GM18499 (cell line): ENCODE measurements around the gene ZMYM3.
"Not testable (repeated sequence)": the region's sequence is repeated elsewhere in the genome, so short reads cannot be mapped to it uniquely, and the experiment has no call there.

Experiments
- ATAC-seq: cut with Tn5 transposase; IDR thresholded peaks from one replicate; pipeline ENCODE4 v1.9.1; 2021; ENCODE audit warnings: moderate number of reproducible peaks; ENCODE audit not compliant: insufficient read depth, unreplicated experiment

Gene ZMYM3

GRCh38 chrX:71254092-71254963 is at the start of gene ZMYM3:
TSS of gene ZMYM3 (minus strand) at chrX:71254140. CDS start at chrX:71253255, 885 bp downstream.
- ATAC-seq, result no peak

DNA sequence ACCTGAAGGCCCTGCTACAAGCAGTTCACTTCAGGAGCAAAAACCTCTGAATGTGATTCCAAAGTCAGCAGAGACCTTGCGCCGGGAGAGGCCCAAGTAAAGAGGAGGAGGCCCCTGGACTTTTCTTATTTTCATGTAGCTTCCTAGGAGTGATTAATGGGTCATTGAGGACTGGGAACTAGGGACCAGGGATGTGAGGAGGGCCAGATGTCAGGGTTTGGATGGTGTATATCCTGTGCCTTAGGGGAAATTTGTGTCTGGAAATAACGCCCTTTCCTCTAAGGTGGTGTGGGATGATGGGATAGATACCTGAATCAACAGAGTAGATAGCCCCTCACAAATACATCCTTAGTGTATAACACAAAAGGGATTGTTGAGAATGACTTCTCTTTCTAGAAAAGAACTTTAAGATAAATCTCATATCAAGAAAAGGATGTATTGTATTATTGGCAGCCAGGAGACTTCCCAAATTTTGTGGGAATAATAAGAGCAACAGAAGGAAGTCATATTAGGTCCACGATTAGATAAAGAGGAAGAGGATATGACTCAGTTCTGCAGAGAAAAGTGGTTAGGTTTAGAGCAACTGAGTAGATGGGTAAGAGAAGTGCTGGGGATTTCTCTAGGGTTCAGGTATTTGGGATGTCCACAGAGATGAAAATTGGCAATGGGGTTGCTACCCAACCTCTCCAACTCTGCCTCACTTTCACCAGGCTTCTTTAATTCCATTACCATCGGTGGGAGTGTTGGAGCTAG is 48.7 kb upstream of the ZMYM3 start:
- no peak for ATAC-seq

DNA sequence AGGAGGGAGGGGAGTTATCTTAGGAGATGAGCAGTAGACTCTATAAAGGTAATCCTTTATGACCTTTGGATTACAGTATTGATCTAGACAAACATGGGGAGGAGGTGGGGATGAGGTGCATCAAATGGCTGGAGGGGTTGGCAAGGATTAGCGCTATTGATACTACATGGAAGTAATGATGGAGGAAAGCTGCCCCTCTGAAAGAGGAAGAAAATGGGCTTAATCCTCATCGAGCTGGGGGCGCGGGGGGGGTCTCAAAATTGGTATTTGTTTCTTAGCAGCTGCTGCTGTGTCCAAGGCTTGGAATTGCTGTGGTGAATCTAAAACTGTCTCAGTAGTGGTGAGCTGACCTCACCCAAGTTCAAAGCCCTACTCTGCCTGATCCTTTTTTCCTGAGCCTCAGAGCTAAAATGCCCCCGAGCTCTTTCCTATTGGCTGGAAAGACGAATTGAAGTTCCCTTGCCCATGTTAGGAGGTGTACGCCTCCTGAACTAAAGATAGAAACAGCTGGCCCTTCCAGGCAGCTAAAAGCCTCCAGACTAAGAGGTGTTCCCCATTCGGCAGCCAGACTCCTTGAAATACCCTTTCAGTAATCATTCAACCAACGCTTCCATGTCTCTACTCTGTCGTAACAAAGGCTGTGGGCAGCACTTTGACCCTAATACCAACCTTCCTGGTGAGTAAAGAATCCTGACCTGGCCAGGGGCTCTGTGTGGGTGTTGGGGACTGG is 47.4 kb upstream of the ZMYM3 start, which contains the start of gene ITGB1BP2:
Gene ITGB1BP2, plus strand, starts transcription at position 556 of the 730 bp plus-strand sequence. Its CDS starts 57 bp downstream, at position 613.
- ATAC-seq, result no peak

- not testable (repeated sequence) for ATAC-seq
Observed at GRCh38 chrX:71300495-71300894, 46.6 kb upstream of the ZMYM3 start.

- ATAC-seq, result not testable (repeated sequence)
Observed at GRCh38 chrX:71300064-71300463, 46.1 kb upstream of the ZMYM3 start.

DNA sequence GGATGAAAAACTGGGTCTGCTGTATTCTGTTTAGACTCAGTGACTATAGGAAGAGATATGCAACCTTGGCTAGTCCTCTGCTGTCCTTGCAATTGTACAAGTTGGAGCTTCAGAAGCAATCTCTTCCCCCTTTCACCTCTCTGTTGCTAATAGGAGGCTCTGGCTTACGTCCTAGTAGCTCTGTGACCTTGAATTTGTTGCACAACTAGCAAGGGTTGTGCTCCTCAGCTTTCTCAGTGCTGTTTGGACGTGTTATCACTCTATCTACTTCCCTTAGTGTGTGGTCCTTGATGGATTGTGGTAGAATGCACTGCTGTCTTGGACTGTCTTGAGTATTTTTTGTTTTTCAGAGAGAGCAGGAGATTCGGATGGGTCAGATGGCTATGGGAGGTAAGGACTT is 44.2 kb upstream of the ZMYM3 start:
- ATAC-seq, result no peak

- ATAC-seq, result no peak
Observed at GRCh38 chrX:71296806-71297205, 42.9 kb upstream of the ZMYM3 start.

DNA sequence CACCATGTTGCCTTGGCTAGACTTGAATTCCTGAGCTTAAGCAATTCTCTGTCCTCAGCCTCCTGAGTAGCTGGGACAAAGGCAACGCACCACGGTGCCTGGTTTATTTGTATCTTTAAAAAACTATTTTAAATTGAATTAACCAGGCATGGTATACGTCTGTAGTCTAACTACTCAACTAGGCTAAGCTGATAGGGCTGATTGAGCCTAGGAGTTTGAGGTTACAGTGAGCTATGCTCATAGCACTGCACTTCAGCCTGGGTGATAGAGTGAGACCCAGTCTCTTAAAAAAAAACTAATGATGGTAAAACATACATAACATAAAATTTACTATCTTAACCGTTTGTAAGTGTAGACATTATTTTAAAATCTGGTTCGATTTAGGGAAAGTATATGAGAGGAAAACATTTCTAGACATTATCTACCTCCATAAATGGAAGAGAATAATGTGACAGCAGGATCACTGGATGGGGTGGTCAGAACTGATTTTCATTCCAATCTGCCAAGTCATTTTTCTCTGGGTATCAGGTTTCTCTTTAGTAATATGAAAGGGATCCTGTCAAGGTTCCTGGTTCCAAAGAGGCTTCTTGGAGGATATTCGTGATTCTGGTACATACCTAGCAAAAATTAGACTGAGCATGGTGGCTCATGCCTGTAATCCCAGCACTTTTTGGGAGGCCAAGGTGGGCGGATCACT is 38.9 kb upstream of the ZMYM3 start:
- ATAC-seq, result no peak

DNA sequence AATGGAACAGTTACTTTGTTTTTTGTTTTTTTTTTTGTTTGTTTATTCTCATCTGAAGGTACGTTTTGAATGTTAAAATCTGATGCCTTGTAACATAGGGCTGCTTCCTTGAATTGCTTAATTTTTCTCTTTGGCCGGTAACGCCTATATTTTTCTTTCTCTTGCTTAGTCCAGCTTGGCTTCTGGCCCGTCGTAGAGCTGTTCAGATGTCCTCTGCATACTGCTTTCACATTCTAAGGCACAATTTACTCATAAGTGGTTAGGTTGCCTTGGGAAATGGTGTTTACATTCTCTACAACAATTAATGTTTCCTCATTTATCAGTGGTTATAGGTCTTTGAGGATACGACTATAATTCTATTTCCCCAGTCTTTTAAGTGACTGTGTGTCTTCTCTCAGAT is 37.4 kb upstream of the ZMYM3 start:
- ATAC-seq, result no peak

- ATAC-seq, result no peak
Observed at GRCh38 chrX:71285929-71286328, 32.0 kb upstream of the ZMYM3 start.

- ATAC-seq, result peak; percentile 71
Observed at GRCh38 chrX:71283403-71284143, 29.6 kb upstream of the ZMYM3 start, which contains the start of gene NONO. TSS of gene NONO (plus strand) at chrX:71283635. CDS start at chrX:71290638, 7,003 bp downstream.

GRCh38 chrX:71282514-71283402 is 28.8 kb upstream of the ZMYM3 start:
- ATAC-seq, result peak; percentile 7

- ATAC-seq, result not testable (repeated sequence)
Observed at GRCh38 chrX:71281300-71281699, 27.4 kb upstream of the ZMYM3 start.

DNA sequence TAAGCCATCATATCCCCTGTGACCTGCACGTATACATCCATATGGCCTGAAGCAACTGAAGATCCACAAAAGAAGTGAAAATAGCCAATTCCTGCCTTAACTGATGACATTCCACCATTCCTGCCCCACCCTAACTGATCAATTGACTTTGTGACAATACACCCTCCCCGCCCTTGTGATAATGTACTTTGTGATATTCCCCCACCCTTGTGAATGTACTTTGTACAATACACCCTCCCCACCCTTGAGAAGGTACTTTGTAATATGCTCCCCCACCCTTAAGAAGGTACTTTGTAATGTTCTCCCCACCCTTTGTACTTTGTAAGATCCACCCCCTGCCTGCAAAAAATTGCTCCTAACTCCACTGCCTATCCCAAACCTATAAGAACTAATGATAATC is 18.4 kb upstream of the ZMYM3 start:
- not testable (repeated sequence) for ATAC-seq

DNA sequence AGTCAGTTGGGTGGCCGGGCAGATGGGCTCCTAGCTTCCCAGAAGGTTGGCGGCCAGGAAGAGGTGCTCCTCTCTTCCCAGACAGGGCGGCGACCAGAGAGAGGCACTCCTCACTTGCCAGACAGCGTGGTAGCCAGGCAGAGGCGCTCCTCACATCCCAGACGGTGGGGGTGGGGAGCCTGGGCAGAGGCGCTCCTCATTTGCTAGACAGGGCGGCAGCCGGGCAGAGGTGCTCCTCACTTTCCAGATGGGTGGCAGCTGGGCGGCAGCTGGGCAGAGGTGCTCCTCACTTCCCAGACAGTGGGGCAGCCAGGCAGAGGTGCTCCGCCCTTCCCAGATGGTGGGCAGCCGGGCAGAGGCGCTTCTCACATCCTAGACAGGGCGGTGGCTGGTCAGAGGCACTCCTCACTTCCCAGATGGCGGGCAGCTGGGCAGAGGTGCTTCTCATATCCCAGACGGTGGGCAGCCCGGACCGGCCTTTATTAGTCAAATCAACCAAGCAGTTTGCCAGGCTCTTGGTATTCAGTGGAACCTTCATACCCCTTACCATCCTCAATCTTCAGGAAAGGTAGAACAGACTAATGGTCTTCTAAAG is 16.0 kb upstream of the ZMYM3 start:
- ATAC-seq, result no peak

DNA sequence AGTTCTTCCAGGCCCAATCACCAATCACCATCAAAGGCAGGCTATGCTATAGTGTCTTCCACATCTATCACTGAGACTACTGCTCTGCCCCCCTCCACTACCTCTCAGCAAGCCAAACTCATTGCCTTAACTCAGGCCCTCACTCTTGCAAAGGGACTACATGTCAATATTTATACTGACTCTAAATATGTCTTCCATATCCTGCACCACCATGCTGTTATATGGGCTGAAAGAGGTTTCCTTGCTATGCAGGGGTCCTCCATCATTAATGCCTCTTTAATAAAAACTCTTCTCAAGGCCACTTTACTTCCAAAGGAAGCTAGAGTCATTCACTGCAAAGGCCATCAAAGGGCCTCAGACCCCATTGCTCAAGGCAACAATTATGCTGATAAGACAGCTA is 14.7 kb upstream of the ZMYM3 start:
- ATAC-seq, result not testable (repeated sequence)

- no peak for ATAC-seq
Observed at GRCh38 chrX:71256856-71257255, 2.9 kb upstream of the ZMYM3 start.

DNA sequence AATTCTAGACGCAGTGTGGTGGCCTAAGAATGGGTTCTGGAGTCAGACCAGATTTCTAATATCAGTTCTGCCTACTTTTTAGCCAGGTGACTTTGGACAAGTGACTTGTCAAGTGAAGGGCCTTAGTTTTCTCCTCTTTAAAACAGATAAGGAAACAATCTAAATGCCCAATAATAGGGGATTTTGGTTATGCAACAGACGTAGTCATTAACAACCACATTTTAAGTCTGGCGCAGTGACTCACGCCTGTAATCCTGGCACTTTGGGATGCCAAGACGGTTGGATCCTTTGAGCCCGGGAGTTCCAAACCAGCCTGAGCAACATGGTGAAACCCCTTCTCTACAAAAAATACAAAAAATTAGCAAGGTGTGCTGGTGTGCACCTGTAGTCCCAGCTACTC is 2.1 kb upstream of the ZMYM3 start:
- ATAC-seq, result no peak
